ENCODE measurements around the gene ZNF341.
A peak's percentile ranks its signal among the peaks of the same experiment; 100 is the strongest.

The ZNF341 gene

DNA sequence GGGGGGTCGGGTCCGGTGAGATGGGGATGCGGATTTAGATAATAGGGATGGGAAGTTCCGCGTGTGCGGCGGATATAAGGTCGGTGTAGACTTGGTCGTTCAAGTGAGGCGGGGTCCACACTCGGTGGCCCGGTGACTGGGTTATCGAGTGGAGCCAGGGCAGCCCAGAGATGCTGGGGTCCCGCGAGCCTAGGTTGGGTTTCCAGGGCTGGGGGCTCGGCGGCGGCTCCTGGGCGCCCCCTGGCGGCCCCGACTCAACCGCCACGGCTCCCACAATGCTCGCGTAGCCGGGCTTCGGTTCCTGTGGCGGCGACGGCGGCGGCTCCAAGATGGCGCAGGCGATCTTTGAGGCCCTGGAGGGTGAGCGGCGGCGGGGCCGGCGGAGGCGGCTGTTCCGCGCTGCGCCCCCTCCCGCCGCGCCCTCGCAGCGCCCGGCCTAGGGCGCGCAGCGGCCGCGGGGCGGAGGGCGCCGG, at the start of gene ZNF341:
Gene ZNF341, plus strand, starts transcription at position 304 of the 473 bp plus-strand sequence. Its CDS starts 26 bp downstream, at position 330.
- peak within 1 kb of the TSS; percentile 81 for H3K4me3 ChIP-seq (ENCODE audit: low read depth, low read length)
- DNase-seq (ENCODE audit: low read depth), result peak; percentile 95
- TF ChIP-seq CTCF (IDR thresholded peaks at IDR 0.05; ENCODE audit: insufficient read depth, low read depth, low read length, missing control alignments), result peak; percentile 76

- TF ChIP-seq CTCF (IDR thresholded peaks at IDR 0.05; ENCODE audit: insufficient read depth, low read depth, low read length, missing control alignments), result no peak
- peak; percentile 43 for DNase-seq (ENCODE audit: low read depth)
- H3K4me3 ChIP-seq (ENCODE audit: low read depth, low read length), result peak overlapping the region; percentile 54
These were observed 47.1 kb upstream of the ZNF341 start for GRCh38 chr20:33684533-33685327.

DNA sequence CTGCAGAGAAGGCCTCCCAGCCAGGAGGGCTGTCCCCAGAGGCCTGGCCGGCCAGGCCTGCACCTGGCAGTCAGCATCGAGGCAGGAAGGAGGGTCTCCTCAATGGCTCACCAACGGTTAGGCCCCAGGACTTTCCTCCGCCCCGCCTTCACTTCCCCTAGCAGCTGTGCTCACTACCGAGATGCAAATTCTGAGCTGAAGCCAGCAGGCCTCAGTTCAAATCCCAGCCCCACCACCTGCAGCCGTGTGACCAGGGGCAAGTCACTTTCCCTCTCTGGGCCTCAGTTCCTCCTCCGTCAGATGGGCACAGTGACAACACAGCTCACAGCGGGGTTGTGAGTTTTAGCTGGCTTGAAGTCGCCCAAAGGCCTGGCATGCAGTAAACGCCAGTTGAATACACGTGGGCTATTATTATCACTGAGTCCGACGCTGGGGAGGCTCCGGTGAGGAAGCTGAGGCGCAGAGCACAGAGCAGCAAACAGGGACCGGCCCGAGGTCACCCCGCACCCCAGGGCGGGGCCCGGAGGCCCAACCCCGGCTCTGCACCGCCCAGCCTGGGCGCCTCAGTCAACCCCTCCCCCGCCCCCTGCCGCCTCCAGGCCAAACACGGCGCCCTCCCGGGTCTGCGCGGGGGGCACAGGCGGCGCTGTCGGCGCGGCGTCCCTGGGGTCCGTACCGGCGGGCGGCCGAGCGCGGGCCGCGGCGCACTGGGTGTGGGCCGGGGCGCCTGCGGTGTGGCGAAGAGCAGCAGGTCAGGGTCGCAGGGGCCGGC, 46.3 kb upstream of the ZNF341 start:
- peak; percentile 91 for DNase-seq (ENCODE audit: low read depth)
- no peak for TF ChIP-seq CTCF (IDR thresholded peaks at IDR 0.05; ENCODE audit: insufficient read depth, low read depth, low read length, missing control alignments)

DNA sequence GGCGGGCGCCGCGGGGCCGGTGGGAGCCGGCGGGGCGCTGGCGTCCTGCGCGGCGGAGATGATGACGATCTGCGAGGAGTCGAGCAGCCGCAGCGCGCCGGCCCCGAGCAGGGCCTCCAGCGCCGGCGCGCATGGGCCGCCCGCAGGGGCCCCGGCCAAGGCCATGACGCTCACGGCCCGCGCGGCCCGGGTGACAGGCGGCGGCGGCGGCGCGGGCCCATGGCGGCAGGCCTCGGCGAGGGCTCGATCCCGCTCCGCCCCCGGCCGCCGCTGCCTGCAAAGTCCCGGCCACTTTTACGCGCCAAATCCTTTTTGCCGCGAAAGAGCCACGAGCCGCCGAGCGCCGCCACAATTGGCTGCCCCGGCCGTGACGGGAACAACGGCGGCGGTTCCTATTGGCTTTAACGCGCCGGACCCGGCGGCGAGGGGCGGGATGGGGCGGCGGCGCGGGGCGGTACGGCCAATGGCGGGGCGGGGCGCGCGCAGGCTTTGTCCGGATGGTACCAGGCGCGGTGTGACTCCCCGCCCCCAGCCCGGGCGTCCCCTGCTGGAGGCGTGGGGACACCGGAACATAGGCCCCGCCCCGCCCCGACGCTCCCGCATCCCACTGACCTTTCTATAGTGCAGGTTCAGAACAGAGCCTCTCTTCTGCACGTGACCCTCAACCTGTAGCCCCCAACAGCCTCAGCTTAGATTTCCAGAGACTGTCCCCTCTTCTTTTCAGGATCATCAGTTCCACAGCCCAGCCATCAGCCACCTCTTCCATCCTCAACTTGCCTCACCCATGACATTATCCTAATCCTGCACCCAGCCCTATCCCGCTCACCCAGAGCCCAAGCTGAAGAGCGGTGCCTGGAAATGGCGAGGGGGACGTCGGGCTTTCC, 45.5 kb upstream of the ZNF341 start, which contains the start of gene E2F1:
Gene E2F1, minus strand, starts transcription at position 286 of the 884 bp plus-strand sequence. Its CDS starts 121 bp downstream, at position 165.
- peak; percentile 97 for DNase-seq (ENCODE audit: low read depth)
- H3K4me3 ChIP-seq (ENCODE audit: low read depth, low read length), result peak within 1 kb of the TSS; percentile 54
- TF ChIP-seq CTCF (IDR thresholded peaks at IDR 0.05; ENCODE audit: insufficient read depth, low read depth, low read length, missing control alignments), result peak; percentile 31

More for the DNA sequence above, 46.3 kb upstream of the ZNF341 start:
- peak overlapping the region; percentile 54 for H3K4me3 ChIP-seq (ENCODE audit: low read depth, low read length)

DNA sequence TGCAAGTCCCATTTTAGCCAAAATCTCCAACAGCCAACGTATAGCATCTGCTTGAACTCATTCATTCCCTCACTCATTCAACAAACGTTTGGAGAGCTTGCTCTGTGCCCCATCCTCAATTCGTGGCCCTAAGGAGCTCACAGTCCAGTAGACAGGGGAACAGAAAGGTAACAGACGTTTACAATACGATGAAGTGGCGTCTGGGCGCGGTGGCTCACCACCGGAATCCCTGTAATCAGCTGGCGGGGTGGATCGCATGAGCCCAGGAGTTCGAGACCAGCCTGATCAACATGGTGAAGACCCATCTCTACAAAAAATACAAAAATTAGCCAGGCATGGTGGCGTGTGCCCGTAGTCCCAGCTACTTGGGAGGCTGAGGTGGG, 44.8 kb upstream of the ZNF341 start:
- no peak for DNase-seq (ENCODE audit: low read depth)
- TF ChIP-seq CTCF (IDR thresholded peaks at IDR 0.05; ENCODE audit: insufficient read depth, low read depth, low read length, missing control alignments), result no peak
- H3K4me3 ChIP-seq (ENCODE audit: low read depth, low read length), result no peak overlapping the region

DNA sequence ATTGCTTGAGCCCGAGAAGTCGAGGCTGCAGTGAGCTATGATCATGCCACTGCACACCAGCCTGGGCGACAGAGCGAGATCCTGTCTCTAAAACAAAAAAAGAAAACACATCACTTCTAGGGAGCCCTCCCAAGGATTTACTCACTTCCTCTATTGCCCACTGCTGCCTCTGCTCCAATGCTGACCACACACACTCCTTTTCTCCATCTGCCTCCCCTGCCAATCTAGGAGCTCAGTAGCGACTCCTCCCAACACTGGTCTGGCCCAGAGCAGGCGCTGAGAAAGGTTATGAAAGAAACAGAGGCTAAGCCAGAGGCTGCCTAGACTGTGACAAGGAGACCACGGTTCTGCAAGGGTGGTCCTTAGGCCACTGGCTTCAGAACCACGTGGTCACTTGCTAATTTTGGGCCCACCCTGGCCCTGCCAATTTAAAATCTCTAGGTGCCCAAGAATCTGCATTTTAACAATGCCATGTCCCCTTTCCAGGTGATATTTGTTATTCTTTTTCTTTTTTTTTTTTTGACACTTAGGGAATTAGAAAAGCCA, 44.4 kb upstream of the ZNF341 start:
- TF ChIP-seq CTCF (IDR thresholded peaks at IDR 0.05; ENCODE audit: insufficient read depth, low read depth, low read length, missing control alignments), result no peak
- no peak for DNase-seq (ENCODE audit: low read depth)
- H3K4me3 ChIP-seq (ENCODE audit: low read depth, low read length), result no peak overlapping the region
